H1 (cell line): Measurements from ENCODE around the gene GNAI1. TPM values are rescaled to one million over a fixed set of nuclear protein-coding genes. Genes with fewer than 3 reads are reported as not detected.

Source experiments
- CTCF ChIA-PET: fragments of 300-600 bp; sonication (Branson Sonifier 250); formaldehyde crosslinking; loops from one replicate; lab custom pipeline; 2021; ENCODE audit not compliant: partially characterized antibody; lab: Charles Lee
- POLR2A ChIA-PET: fragments of 300-600 bp; sonication (Branson Sonifier 250); formaldehyde crosslinking; loops from one replicate; lab custom pipeline; 2021; ENCODE audit warnings: inconsistent platforms; ENCODE audit not compliant: partially characterized antibody; lab: Charles Lee
- DNase-seq, 2 experiments: peaks; one replicate each; pipeline versions ENCODE4 v3.0.0 to v3.0.0-alpha.2; 2010 to 2022; ENCODE audit warnings: low spot score in 2 of 2, low read depth in 1 of 2, mixed read lengths in 1 of 2
- FAIRE-seq: peaks from 2 replicates; lab custom pipeline; 2011; peaks lifted over from hg19 to GRCh38; lab: Jason Lieb, UNC
- H2AFZ ChIP-seq: 2 replicates; pipeline ENCODE4 v1.8.1; 2012; ENCODE audit warnings: low read length, inconsistent platforms
- H2AK5ac ChIP-seq: 2 replicates; pipeline ENCODE4 v1.6.1; 2013; ENCODE audit warnings: low read depth, low read length
- H2BK120ac ChIP-seq: replicated peaks from 2 replicates; pipeline ENCODE3; 2013; ENCODE audit warnings: low read depth, low read length, inconsistent platforms
- H2BK12ac ChIP-seq: 2 replicates; pipeline ENCODE4 v1.6.1; 2013; ENCODE audit warnings: low read depth, low read length
- H2BK15ac ChIP-seq: 2 replicates; pipeline ENCODE4 v1.6.1; 2013; ENCODE audit warnings: low read length
- H2BK20ac ChIP-seq: 2 replicates; pipeline ENCODE4 v1.6.1; 2013; ENCODE audit warnings: low read length
- H2BK5ac ChIP-seq: 2 replicates; pipeline ENCODE4 v1.6.1; 2013; ENCODE audit warnings: low read depth, low read length
- H3K14ac ChIP-seq: 2 replicates; pipeline ENCODE4 v1.6.1; 2013; ENCODE audit warnings: inconsistent platforms; ENCODE audit not compliant: insufficient read length
- H3K18ac ChIP-seq: 2 replicates; pipeline ENCODE4 v1.6.1; 2013; ENCODE audit warnings: low read length; ENCODE audit errors: extremely low read depth
- H3K23ac ChIP-seq: 2 replicates; pipeline ENCODE4 v1.6.1; 2013; ENCODE audit warnings: inconsistent platforms; ENCODE audit not compliant: insufficient read length
- H3K23me2 ChIP-seq: 2 replicates; pipeline ENCODE4 v1.6.1; 2013; ENCODE audit warnings: low read depth, low read length
- H3K27ac ChIP-seq: 2 replicates; pipeline ENCODE4 v1.6.1; 2011; ENCODE audit warnings: low read depth, low read length, inconsistent platforms
- H3K27me3 ChIP-seq, 4 experiments: replicated peaks in 1 of 4; 1 replicate in 1 of 4; 2 replicates in 3 of 4; pipeline versions ENCODE4 v1.6.1 to v1.8.1; 2011 to 2013; ENCODE audit warnings: low read length in 3 of 4, mild to moderate bottlenecking in 3 of 4, inconsistent platforms in 2 of 4, mixed read lengths in 2 of 4, moderate library complexity in 1 of 4; ENCODE audit not compliant: control insufficient read depth in 3 of 4, insufficient read depth in 3 of 4; ENCODE audit errors: extremely low read depth in 1 of 4
- H3K36me3 ChIP-seq, 4 experiments: 2 replicates each; pipeline versions ENCODE4 v1.6.1 to v1.8.1; 2011 to 2013; ENCODE audit warnings: mild to moderate bottlenecking in 4 of 4, low read length in 3 of 4, moderate library complexity in 2 of 4, control low read depth in 1 of 4, inconsistent platforms in 1 of 4; ENCODE audit not compliant: insufficient read depth in 4 of 4, control insufficient read depth in 2 of 4
- H3K4ac ChIP-seq: replicated peaks from 2 replicates; pipeline ENCODE3; 2013; ENCODE audit warnings: low read length, low read depth, mixed read lengths, inconsistent platforms; ENCODE audit not compliant: insufficient read length
- H3K4me1 ChIP-seq, 4 experiments: replicated peaks in 1 of 4; 1 replicate in 1 of 4; 2 replicates in 3 of 4; pipeline versions ENCODE4 v1.6.1 to v1.8.1; 2011 to 2013; ENCODE audit warnings: low read length in 3 of 4, inconsistent platforms in 2 of 4, mixed read lengths in 1 of 4; ENCODE audit not compliant: insufficient read depth in 4 of 4, control insufficient read depth in 3 of 4
- H3K4me2 ChIP-seq, 2 experiments: 2 replicates each; pipeline versions ENCODE4 v1.6.1 to v1.8.1; 2011 to 2013; ENCODE audit warnings: low read depth in 2 of 2, low read length in 2 of 2, control low read depth in 1 of 2, inconsistent platforms in 1 of 2, mild to moderate bottlenecking in 1 of 2; ENCODE audit not compliant: insufficient read depth in 1 of 2
- H3K4me3 ChIP-seq, 4 experiments: fragments of 200-600, 300-600 bp in 1 of 4; sonication (generic), shearing (Covaris generic), sonication (Bioruptor Twin) in 1 of 4; 2 replicates each; pipeline versions ENCODE4 v1.5.1 to v1.8.1; 2011 to 2016; ENCODE audit warnings: low read length in 4 of 4, low read depth in 3 of 4, control low read depth in 2 of 4, inconsistent platforms in 2 of 4, mild to moderate bottlenecking in 2 of 4, mixed read lengths in 1 of 4, moderate library complexity in 1 of 4; ENCODE audit not compliant: insufficient read depth in 2 of 4; ENCODE audit errors: extremely low read depth in 1 of 4
- H3K56ac ChIP-seq: replicated peaks from 2 replicates; pipeline ENCODE3; 2013; ENCODE audit warnings: low read depth, mild to moderate bottlenecking, mixed read lengths, low read length, inconsistent platforms; ENCODE audit not compliant: insufficient read length
- H3K79me1 ChIP-seq: 2 replicates; pipeline ENCODE4 v1.6.1; 2013; ENCODE audit warnings: low read depth, low read length, control low read depth
- H3K79me2 ChIP-seq, 2 experiments: 2 replicates each; pipeline versions ENCODE4 v1.6.1 to v1.8.1; 2012 to 2013; ENCODE audit warnings: low read length in 2 of 2, mild to moderate bottlenecking in 2 of 2, inconsistent platforms in 1 of 2; ENCODE audit not compliant: insufficient read depth in 2 of 2, control insufficient read depth in 1 of 2
- H3K9ac ChIP-seq, 4 experiments: replicated peaks in 1 of 4; 1 replicate in 1 of 4; 2 replicates in 3 of 4; pipeline versions ENCODE4 v1.6.1 to v1.8.1; 2011 to 2013; ENCODE audit warnings: low read depth in 3 of 4, low read length in 3 of 4, control low read depth in 2 of 4, mild to moderate bottlenecking in 2 of 4, moderate library complexity in 2 of 4, inconsistent platforms in 1 of 4; ENCODE audit errors: extremely low read depth in 1 of 4
- H3K9me3 ChIP-seq, 2 experiments: 2 replicates each; pipeline versions ENCODE4 v1.6.1 to v1.8.1; 2012 to 2013; ENCODE audit warnings: mild to moderate bottlenecking in 2 of 2, moderate library complexity in 2 of 2, control low read depth in 1 of 2, inconsistent platforms in 1 of 2, low read depth in 1 of 2, low read length in 1 of 2, mixed read lengths in 1 of 2; ENCODE audit not compliant: insufficient read depth in 2 of 2
- H4K20me1 ChIP-seq, 2 experiments: replicated peaks in 1 of 2; 2 replicates each; pipeline versions ENCODE3 to v1.8.1; 2011 to 2013; ENCODE audit warnings: inconsistent platforms in 2 of 2, low read length in 2 of 2, mild to moderate bottlenecking in 1 of 2; ENCODE audit not compliant: insufficient read depth in 2 of 2, control insufficient read depth in 1 of 2
- H4K5ac ChIP-seq: 2 replicates; pipeline ENCODE4 v1.6.1; 2013; ENCODE audit warnings: low read length, low read depth, mixed read lengths, inconsistent platforms; ENCODE audit not compliant: insufficient read length
- H4K8ac ChIP-seq: 2 replicates; pipeline ENCODE4 v1.8.0; 2013; ENCODE audit warnings: mild to moderate bottlenecking, moderate library complexity, low read length, inconsistent platforms; ENCODE audit not compliant: insufficient read depth; ENCODE audit errors: extremely low read depth
- H4K91ac ChIP-seq: replicated peaks from 2 replicates; pipeline ENCODE3; 2013; ENCODE audit warnings: low read length, mixed read lengths, inconsistent platforms; ENCODE audit not compliant: insufficient read length
- BCL11A ChIP-seq, 2 experiments: IDR thresholded peaks; one replicate each; pipeline ENCODE4 v1.6.1; 2011; ENCODE audit warnings: low read depth in 2 of 2, low read length in 2 of 2, mild to moderate bottlenecking in 2 of 2
- CEBPB ChIP-seq: IDR thresholded peaks from 2 replicates; pipeline ENCODE4 v1.6.1; 2012; ENCODE audit warnings: low read depth, low read length
- CHD1 ChIP-seq: IDR thresholded peaks from 2 replicates; pipeline ENCODE4 v1.6.1; 2012; ENCODE audit warnings: low read depth, low read length, improper control_type of control experiment
- KDM5A ChIP-seq: fragments of 200-600 bp; IDR thresholded peaks from 2 replicates; pipeline ENCODE4 v1.7.1; 2012; ENCODE audit warnings: mild to moderate bottlenecking, low read length, inconsistent platforms, mixed read lengths
- PHF8 ChIP-seq: fragments of 200-600 bp; sonication (generic); conservative IDR thresholded peaks from 2 replicates; pipeline ENCODE4 v1.7.1; 2012; ENCODE audit warnings: low read depth, mild to moderate bottlenecking, inconsistent platforms, low read length, moderate library complexity
- POLR2AphosphoS5 ChIP-seq: IDR thresholded peaks from 2 replicates; pipeline ENCODE4 v1.6.1; 2011; ENCODE audit warnings: low read depth, low read length
- SP4 ChIP-seq: IDR thresholded peaks from 2 replicates; pipeline ENCODE4 v1.6.1; 2012; ENCODE audit warnings: low read length, inconsistent platforms
- SUZ12 ChIP-seq: fragments of 200-600 bp; sonication (generic); IDR thresholded peaks from 2 replicates; pipeline ENCODE4 v1.6.1; 2012; ENCODE audit warnings: mild to moderate bottlenecking, inconsistent platforms, low read length, moderate library complexity, mixed read lengths
- WGBS, 2 experiments: shearing (Covaris generic) in 1 of 2; methylation state at CpG; one replicate each; pipeline versions ENCODE4 v1.1.6 to v1.1.7; 2013 to 2015; ENCODE audit warnings: low lambda C conversion rate in 2 of 2, mixed read lengths in 2 of 2, inconsistent platforms in 1 of 2, low coverage in 1 of 2, missing lambda C conversion rate in 1 of 2; ENCODE audit not compliant: insufficient replicate concordance in 2 of 2, insufficient coverage in 1 of 2, insufficient read length in 1 of 2; ENCODE audit errors: extremely low coverage in 1 of 2, missing lambda C conversion rate in 1 of 2; 5-methylcytosine and 5-hydroxymethylcytosine counted together
- long read RNA-seq, 2 experiments: library from RNA in 1 of 2; library from capped mRNA in 1 of 2; stranded (forward); transcript quantifications; one replicate each; pipeline ENCODE4 v2.0.0, GENCODE V29; 2021; ENCODE audit warnings: inconsistent platforms in 1 of 2
- polyA minus RNA-seq, 3 experiments: library from RNA; depleted of rRNA, polyadenylated mRNA; stranded (reverse); fragments of >200 nt; gene quantifications; 1 replicate in 2 of 3; 2 replicates in 1 of 3; pipeline ENCODE4 v1.2.3, GENCODE V29; 2011
- polyA plus RNA-seq, 7 experiments: library from polyadenylated mRNA; depleted of rRNA in 3 of 7; stranded (reverse) in 5 of 7; unstranded in 2 of 7; fragments of >200 nt in 5 of 7; fragments of 200-250 nt in 2 of 7; gene quantifications; 1 replicate in 5 of 7; 2 replicates in 1 of 7; 4 replicates in 1 of 7; pipeline versions ENCODE4 v1.2.1 to v1.2.3, GENCODE V29; 2011 to 2013; ENCODE audit warnings: missing spikeins in 2 of 7, mixed read lengths in 2 of 7
- total RNA-seq: library from RNA; stranded (reverse); fragmentation: NEBNext Ultra II Directional; extraction: Animal tissue kit (Norgen Biotek cat#: 25700); gene quantifications from 2 replicates; pipeline ENCODE4 v1.2.1, GENCODE V29; 2021
- TF ChIP-seq, protein P1 (sequence below): IDR thresholded peaks from 2 replicates; pipeline ENCODE4 v1.6.1; 2012; ENCODE audit warnings: inconsistent platforms

Gene GNAI1
- 20.0 and 29.5 TPM in 2 replicates for total RNA-seq
- 6.0 and 8.0 TPM in 2 replicates for polyA plus RNA-seq (2011; rRNA removed)
- 11.8 TPM for polyA plus RNA-seq (2011; cell fraction: cytosol; rRNA removed)
- polyA plus RNA-seq (2011; cell fraction: nucleus; rRNA removed), result 4.0 TPM
- 14.7 to 32.5 TPM (median 22.2 TPM) in 4 replicates for polyA plus RNA-seq (2012, experiment 1 of 2)
- polyA plus RNA-seq (2012, experiment 2 of 2), result 2.0 TPM
- 9.1 TPM for polyA plus RNA-seq (2013, experiment 1 of 2)
- polyA plus RNA-seq (2013, experiment 2 of 2), result 9.5 TPM
- 12.9 and 17.8 TPM in 2 replicates for polyA minus RNA-seq (2011; rRNA and poly(A)+ RNA removed)
- polyA minus RNA-seq (2011; cell fraction: cytosol; rRNA and poly(A)+ RNA removed), result 11.2 TPM
- 28.9 TPM for polyA minus RNA-seq (2011; cell fraction: nucleus; rRNA and poly(A)+ RNA removed)
- long read RNA-seq, experiment 1, partial matches to known transcripts, result 7 of 18 reads
- long read RNA-seq, experiment 1, other reads (novel, unspliced or antisense), result 11 of 18 reads
- long read RNA-seq, experiment 2, full-length matches to known transcripts, result 23 of 24 reads
- long read RNA-seq, experiment 2, partial matches to known transcripts, result 0 of 24 reads
- long read RNA-seq, experiment 2, other reads (novel, unspliced or antisense), result 1 of 24 reads

DNA sequence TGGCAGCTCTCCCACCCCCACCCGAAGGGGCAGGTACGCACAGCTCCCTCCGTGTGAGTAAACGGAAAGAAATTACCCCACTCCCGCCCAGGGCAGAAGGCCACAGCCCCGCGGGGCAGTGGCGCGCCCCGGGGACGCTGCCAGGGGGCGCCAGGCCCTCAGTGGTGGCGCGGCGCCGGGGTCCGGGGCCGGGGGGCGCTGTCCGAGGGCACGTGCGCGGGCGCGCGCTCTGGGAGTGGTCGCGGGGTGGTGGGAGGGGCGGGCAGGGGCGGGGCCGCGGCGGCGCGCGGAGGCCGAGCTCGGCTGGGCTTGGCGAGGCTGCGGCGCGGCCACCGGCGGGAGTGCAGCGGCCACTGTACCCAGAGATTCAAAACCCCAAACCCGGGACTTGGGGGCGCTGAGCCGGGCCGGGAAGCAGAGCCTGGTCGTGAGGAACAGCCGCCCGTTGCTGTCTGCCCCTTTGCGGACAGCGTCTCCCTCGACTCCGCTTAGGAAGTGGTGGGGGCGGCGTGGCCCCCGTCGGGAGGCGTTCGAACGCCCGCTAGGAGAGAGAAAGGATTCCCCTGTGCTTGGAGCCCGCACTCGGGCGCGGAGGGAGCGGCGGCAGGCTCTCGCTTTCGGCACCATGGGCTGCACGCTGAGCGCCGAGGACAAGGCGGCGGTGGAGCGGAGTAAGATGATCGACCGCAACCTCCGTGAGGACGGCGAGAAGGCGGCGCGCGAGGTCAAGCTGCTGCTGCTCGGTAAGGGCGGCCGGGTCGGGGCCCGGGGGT is at the start of gene GNAI1:
GNAI1 (plus strand) TSS at position 296 of the 773 bp plus-strand sequence; CDS start at position 626, 330 bp downstream.
- H3K79me2 ChIP-seq, result peaks cover 3 to 42% of the 10 kb centered on the region in 2 experiments; a peak in 3 of 4 replicates
- no peak within 1 kb of the TSS for H2BK15ac ChIP-seq
- H2BK20ac ChIP-seq, result no peak within 1 kb of the TSS; the same call in 1 of the 2 replicates
- peak; percentile 21 to 87 for DNase-seq
- H3K4me1 ChIP-seq, result peaks cover 0 to 10% (median 5%) of the 10 kb centered on the region in 4 experiments; a peak in 2 of 7 replicates
- peak within 1 kb of the TSS; percentile 76 for H3K27ac ChIP-seq
- 2% methylated on average over 52 of the region's 92 CpGs; no CpG with 5 or more reads in 1 of the 2 experiments for WGBS, 2 experiments
- peak within 1 kb of the TSS; percentile 87 to 100 for H3K4me2 ChIP-seq
- H3K36me3 ChIP-seq, result no peaks in the 10 kb centered on the region
- H3K14ac ChIP-seq, result no peak within 1 kb of the TSS
- no peak within 1 kb of the TSS for H2AK5ac ChIP-seq
- H3K23me2 ChIP-seq, result peaks cover 7% of the 10 kb centered on the region
- H3K9ac ChIP-seq, result peak within 1 kb of the TSS; percentile 60 to 85 (median 80)
- peak within 1 kb of the TSS; percentile 80 for H4K5ac ChIP-seq
- H4K91ac ChIP-seq, result peak within 1 kb of the TSS; percentile 53
- ChIA-PET POLR2A (interaction anchor here (0.7 to 2.3 kb wide), 7 partner anchors 11 to 1551 kb away, joined by 3 to 6 read pairs (median 3); no protein-coding TSS in a partner anchor), CTCF (interaction anchor here (0.8 to 2.0 kb wide), 15 partner anchors 11 to 155 kb away, joined by 3 to 11 read pairs (median 4); no protein-coding TSS in a partner anchor)
- H4K8ac ChIP-seq, result peak within 1 kb of the TSS; percentile 94
- FAIRE-seq, result no peak
- H2BK120ac ChIP-seq, result peak within 1 kb of the TSS; percentile 75
- peaks cover 0 to 3% of the 10 kb centered on the region in 2 experiments for H4K20me1 ChIP-seq
- H3K4ac ChIP-seq, result no peak within 1 kb of the TSS
- H3K23ac ChIP-seq, result no peak within 1 kb of the TSS
- peaks cover 0 to 6% (median 0%) of the 10 kb centered on the region in 4 experiments; a peak in 4 of 7 replicates for H3K27me3 ChIP-seq
- peak within 1 kb of the TSS; percentile 88 for H3K18ac ChIP-seq
- peak within 1 kb of the TSS; percentile 98 for H2AFZ ChIP-seq
- H2BK5ac ChIP-seq, result peak within 1 kb of the TSS; percentile 84; the same call in 1 of the 2 replicates
- peaks cover 3% of the 10 kb centered on the region; the same call in 1 of the 2 replicates for H3K79me1 ChIP-seq
- H3K9me3 ChIP-seq, result no peaks in the 10 kb centered on the region
- H3K4me3 ChIP-seq, result peak within 1 kb of the TSS; percentile 91 to 98 (median 95)
- H3K56ac ChIP-seq, result peak within 1 kb of the TSS; percentile 90
- no peak within 1 kb of the TSS for H2BK12ac ChIP-seq
- TF ChIP-seq PHF8 (peak; percentile 84), SUZ12 (no peak), CEBPB (no peak), CHD1 (no peak), POLR2AphosphoS5 (no peak), SP4 (0 out of 2 replicates have a peak, but pooled peaks have one; percentile 9), BCL11A (IDR thresholded peaks at IDR 0.05; ENCODE audit: low read depth in 2 of 2, low read length in 2 of 2) (no peak), KDM5A (peak; percentile 82; the same call in 1 of the 2 replicates)
- TF ChIP-seq, protein P1, sequence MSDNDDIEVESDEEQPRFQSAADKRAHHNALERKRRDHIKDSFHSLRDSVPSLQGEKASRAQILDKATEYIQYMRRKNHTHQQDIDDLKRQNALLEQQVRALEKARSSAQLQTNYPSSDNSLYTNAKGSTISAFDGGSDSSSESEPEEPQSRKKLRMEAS, result peak; percentile 70
